Activated effector memory CD4-positive, alpha-beta T cell treated with anti-CD3 and anti-CD28 coated beads, Interleukin-2, amount 50 U/mL, for 16 hours (primary cell): ENCODE results near the gene SAMD15.
A peak's percentile ranks its signal among the peaks of the same experiment; 100 is the strongest.
"Not testable (repeated sequence)": the region's sequence is repeated elsewhere in the genome, so short reads cannot be mapped to it uniquely, and the experiment has no call there.

Experiments used
- DNase-seq: peaks from one replicate; pipeline ENCODE4 v3.0.0-alpha.2; 2020

The SAMD15 gene

DNA sequence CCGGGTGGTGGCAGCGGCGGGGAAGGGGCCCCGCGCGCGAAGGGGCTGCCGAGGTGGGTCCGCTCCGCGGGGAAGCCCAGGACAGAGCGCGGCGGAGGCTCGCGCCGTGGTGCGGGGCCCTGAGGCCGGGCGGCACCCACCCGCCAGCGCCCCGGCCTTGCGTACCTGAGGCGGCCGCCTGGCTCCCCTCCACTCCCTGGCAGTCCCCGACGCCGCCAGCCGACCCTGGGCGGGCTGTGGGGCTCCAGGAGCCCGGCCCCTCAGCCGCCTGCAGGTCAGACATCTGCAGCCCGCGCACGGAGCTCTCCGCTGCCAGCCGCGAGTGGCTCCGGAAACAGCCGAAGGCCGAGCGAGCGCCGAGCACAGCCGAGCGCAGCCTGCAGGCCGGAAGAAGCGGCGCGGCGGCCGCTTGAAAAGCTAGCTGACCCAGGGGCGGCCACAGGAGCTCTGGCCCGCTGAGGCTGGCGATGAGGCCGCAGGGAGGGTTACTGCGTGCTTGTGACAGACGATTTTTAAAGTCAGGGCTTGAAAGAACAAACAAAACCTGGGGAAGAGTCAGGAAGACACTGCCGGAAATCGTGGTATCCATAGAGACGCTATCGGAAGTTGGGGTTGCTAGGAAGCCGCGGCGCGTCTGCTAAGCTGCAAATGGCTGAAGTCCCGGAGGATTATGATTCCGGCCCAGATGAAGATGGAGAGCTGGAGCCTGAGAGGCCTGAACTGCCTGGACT is at the start of gene SAMD15, which contains the start of gene TMED8:
Gene SAMD15, plus strand, starts transcription at position 609 of the 731 bp plus-strand sequence. Its CDS starts 40 bp downstream, at position 649.
Gene TMED8, minus strand, starts transcription at position 324 of the 731 bp plus-strand sequence. Its CDS starts 41 bp downstream, at position 283.
- DNase-seq, result peak; percentile 94

DNA sequence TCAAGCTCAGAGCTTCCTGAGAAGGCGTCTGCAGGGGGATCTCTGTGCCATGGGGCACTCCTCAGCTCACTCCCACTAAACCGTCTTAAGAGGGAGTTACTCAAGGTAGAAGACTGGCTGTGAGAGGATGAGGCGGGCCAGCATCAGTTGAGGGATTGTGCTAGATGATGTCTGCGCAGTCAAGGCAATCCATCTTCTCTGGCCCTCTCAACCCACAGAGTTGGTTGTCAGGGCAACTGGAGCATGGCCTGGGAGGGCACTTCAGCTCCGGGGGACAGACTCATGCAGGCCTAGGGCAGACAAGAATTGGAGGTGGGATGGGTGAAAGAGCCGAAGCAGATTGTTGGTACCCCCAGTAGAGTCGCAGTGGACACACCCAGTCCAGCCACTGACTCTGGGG is 47.3 kb upstream of the SAMD15 start:
- DNase-seq, result no peak

DNA sequence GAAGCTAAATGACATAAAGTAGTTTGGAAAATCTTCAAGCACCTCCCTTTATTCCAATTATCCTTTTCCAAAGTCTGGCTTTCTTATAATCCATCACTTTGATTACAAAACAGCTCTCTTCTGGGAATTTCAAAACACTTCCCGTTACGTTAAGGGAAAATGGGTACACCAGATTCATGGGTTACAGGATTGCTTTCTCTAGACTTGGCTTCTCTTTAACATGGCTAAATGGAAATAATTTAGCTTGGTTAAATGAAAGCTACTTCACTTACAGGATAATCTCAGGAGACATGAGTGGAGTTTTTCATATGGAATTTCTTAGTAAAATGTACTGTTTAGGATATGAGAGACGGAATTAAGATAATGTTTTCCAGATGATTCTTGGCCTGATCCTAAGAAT is 41.6 kb upstream of the SAMD15 start:
- DNase-seq, result no peak

DNA sequence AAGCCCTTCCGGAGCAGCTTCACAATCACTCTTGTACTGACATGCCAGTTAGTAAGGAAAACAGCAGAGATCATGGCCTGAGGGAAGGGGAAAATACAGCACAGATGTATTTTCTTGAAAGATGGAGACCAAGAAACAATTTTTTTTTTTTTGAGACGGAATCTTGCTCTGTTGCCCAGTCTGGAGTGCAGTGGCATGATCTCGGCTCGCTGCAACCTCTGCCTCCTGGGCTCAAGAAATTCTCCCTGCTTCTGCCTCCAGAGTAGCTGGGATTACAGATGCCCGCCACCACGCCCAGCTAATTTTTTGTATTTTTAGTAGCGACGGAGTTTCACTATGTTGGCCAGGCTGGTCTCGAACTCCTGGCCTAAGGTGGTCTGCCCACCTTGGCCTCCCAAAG is 39.9 kb upstream of the SAMD15 start:
- not testable (repeated sequence) for DNase-seq

DNA sequence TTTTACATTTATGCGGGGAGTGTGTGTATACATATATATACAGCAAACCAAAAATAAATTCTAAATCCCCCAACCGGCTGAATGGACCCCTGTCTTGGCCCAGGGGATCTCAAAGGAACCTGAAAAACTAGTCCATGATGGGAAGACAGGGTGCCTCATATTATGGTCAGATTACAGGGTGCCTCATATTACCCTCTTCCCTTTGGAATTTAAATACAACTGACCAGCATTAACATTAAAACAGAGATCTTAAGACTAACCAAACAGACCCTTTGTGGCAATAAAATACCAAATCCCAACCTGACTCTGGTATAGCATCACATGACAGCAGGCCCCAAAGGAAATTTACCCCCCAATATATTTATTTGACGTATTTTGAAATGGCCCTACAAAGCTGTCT is 39.3 kb upstream of the SAMD15 start:
- no peak for DNase-seq

DNA sequence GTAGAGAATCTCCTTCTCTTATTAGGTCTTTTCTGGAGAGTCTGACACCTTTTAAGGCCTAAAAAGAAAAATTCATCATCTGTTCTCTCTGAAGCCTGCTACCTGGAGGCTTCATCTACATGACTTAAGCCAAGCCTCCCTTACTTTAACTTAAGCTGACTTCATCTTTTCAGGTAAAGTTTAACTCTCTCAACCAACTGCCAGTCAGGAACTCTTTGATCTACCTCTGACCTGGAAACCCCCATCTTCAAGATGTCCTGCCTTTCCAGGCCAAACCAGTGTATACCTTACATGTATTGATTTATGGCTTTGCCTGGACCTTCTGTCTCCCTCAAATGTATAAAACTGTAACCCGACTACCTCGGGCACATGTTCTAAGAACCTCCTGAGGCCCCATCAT is 38.9 kb upstream of the SAMD15 start:
- DNase-seq, result no peak

DNA sequence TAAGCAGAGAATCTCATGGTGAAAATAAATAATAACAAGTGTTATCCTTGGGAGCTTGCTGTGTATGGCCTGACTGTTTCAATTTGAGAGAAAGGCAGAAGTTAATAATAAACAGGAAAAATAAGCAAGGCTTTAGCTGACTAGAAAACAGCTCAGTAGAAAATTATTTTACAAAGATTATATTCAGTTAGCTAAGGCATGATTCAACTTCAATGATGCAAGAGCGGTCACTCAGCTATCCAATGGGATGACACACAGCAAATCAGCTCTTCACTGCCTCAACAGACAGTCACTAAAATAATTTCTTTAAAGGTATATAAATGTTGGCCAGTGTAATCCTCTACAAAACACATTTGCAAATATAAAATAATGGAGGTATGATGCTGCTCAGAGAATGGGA is 37.8 kb upstream of the SAMD15 start:
- DNase-seq, result no peak

DNA sequence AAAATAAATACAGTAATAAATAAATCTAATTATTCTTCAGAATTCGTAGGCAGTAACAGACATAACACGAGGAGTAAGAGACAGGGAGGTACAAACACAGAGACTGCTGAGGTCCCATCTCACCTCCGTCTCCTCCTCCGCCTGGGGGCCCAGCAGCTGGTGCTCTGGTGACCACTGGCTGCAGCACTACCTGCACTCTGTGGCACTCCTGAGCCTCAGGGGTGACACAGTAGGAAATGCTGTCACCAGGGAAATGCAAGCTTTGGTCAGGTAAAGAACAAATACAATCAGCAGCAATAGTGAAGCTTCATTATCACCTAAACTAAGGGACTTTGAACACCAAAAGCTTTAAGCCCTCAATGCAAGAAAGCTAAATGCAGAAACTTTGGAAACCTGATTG is 36.8 kb upstream of the SAMD15 start:
- no peak for DNase-seq

DNA sequence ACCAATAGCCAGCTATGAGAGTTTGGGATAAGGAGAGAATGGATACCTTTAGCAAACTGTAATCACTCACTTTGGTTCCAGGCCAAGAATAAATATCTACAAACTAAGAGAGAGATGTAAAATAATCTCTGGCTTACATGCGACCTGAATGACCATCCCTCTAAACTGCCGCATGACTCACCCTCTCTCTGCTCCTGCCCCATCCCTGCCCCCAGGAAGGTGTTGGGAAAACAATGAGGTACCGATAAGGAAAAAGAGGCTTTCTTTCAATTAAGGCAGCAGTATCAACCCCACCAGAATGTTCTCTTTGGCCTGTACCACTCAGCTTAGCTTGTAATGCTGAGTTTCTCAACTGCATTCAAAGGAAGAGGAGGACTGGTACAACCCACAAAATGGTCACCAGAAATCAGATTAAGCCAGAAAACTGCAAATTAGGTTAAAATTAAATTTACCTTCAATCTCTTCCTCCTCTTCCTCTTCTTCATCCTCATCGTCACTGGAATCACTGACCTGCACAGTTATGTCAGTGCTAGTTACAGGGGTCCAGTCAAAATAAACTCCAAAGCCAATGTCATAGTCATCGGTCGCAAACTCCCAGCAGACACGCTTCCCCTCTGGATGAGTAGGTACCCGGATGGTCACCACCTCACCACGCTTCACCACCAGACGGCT is 34.3 kb upstream of the SAMD15 start:
- no peak for DNase-seq

DNA sequence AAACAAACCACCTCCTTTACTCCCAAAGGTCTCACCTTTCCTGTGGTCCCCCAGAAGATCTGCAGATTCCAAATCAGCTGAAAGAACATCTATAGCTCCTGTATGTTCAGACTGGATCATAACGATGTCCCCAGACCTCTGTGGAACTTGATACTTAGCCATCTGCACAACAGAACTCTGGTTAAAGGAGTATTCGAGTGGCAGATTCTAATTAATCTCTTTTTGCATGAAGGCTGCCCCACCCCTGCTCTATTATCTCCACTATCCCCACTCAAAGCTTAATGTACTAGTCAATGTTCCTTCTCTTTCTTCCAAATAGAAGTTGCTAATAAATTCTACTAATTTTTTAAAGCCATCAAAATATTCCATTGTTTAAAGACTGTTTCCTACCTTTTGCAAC is 33.5 kb upstream of the SAMD15 start:
- no peak for DNase-seq

DNA sequence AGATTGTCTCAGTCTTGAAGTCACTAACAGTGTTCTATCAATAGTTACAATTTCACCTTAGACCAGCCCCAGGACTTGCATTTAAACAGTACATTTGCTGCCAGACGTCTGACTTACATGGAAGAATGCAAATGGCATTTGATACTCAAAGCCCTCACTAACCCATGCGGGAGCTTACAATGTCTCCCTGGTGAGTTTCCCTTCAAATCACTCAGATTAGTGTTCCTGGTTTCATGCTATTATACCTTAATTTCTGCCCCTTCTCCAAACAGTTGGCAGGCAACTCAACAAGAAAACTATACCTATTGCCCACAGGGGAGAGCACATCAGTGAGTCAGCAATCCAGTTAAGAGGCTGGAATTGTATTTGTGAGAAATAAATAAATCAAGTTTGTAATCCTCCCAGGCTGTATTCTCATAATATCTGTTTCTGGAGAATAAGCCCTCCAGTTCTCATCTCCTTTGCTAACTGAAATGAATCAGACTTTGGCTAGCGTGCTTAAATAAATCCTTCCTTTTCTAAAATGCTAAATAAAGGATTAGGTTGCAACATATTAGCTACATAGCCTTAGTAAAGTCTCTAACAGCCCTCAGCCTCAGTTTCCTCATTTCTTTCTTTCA is 32.7 kb upstream of the SAMD15 start:
- no peak for DNase-seq

DNA sequence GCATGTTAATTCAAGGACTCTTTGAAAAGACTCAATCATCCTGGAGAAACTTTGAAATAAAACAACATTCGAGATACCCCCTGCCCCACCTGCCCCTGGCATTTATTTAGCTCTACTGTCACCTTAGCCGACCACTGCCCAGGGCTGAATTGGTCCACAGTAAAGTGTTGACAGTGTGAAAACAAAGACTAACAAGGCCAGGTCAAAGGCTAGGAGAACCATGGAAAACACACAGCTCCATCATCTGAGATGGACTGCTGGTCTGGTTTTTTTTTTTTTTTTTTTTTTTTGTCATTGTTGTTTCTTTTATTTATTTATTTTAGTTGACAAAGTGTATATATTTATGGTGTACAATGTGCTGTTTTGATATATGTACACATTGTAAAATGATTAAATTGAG is 30.7 kb upstream of the SAMD15 start:
- no peak for DNase-seq

DNA sequence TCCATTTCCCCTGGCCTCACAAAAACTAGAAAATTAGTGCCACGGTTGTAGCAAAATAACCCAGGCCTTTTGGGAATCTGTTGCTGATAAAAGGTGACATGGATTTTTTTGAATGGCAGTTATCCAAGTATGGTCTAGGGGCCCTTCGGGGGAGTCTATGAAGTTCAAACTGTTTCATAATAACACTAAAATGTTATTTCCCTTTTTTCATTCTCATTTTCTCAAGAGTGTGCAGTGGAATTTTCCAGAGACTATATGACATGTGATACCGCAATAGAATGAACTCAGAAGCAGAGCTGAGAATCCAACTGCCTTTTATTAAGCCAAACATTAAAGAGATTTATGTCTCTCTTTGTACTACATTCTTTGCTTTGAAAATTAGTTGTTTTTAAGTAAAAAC is 29.4 kb upstream of the SAMD15 start:
- DNase-seq, result no peak

DNA sequence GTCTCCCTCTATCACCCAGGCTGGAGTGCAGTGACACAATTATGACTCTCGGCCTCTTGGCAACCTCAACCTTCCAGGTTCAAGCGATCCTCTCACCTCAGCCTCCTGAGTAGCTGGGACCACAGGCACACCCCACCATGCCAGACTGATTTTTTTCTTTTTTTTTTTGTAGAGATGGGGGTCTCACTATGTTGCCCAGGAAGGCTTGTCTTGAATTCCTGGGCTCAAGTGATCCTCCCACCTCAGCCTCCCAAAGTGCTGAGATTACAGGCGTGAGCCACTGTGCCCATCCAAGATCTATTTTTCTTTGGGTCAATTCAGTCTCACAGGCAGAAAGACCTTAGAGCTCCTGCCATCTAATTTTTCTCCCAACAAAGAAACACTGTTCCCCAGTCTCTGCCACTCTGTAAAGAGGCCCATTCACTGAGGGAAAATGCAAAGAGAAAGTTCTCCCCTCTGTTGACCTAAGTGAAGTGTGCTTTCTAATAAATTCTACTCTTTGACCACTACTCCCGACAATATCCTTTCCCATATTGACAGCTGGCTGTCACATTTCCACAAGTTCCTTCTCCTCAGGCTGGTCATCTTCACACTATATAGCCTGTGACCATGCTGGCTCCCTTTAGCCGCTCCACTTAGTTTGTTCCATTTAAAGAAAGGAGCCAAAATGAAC is 23.6 kb upstream of the SAMD15 start:
- DNase-seq, result no peak

DNA sequence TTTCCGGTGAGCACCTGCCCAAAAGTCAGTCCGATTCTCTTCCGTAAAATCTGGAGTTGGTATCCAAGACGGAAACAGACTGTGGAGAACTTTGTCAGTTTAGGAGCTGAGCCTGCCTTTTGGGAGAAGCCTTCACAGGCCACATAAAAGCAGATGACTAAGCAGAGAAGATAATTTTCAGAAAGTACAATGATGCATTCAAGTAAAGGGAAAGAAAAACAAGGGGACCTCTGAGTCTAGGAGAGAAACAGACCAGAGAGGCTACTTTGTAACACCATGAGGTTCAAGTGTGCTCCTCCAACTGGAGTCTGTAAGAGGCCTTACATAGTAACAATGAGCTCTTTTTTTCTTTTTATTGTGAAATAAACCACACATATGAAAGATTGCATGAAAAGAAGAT is 21.4 kb upstream of the SAMD15 start:
- no peak for DNase-seq

DNA sequence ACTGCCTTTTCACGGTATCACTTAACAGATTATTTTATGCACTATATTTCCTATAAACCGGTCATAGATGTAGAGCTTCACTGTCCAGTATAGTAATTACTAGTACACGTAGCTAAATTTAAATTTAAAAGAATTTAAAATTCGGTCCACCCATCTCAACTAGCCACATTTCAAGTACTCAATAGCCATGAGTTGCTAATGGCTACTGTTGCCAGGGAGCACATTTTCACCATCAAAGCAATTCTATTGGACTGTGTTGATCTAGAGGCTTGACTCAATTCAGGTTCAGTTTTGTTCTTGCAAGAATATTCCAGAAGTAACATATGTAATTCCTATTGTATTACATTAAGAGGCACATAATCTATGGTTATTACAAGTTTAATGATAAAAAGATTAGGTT is 20.3 kb upstream of the SAMD15 start:
- DNase-seq, result no peak

DNA sequence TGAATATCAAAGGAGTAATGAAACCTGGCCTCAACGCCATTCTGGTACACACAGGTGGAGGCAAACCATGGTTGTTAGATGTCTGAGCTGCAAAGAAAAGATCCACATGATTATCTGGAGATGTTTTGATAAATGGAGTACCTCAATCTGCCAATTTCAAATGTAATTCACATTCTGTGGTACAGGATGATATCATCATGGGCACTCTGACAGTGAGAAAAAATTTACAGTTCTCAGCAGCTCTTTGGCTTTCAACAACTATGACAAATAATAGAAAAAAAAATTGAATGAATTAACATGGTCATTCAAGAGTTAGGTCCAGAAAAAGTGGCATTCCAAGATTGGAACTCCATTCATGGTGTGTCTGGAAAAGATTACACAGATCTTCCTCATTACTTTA is 17.6 kb upstream of the SAMD15 start:
- no peak for DNase-seq

DNA sequence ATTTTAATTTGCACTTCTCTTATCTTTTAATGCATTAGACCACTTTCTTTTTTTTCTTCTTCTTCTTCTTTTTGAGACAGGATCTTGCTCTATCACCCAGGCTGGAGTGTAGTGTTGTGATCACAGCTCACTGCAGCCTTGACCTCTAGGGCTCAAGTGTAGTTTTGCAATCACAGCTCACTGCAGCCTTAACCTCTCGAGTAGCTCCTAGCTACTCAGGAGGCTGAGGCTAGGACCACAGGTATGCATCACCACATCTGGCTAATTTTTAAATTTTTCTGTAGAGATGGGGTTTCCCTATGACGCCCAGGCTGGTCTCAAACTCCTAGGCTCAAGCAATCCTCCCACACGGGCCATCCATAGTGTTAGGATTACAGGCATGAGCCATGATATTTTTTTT is 13.0 kb upstream of the SAMD15 start:
- no peak for DNase-seq

DNA sequence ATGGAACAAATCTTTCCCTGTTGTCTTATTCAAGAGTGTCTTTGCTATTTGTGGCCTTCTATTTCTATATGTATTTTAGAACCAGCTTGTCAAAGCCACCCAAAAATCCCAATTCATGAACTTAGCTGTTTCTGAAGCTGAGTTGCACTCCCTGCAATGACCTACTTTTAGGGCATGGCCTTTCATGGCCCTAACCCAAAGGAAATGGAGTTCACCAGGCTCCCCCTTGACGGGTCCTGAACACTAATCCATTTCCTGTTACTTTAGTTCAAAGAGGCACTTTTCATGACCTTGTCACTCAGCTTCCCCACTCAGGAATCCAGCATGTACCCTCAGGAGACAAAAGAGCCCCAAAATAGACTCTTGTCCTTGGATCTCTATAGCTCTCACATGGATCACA is 7.9 kb upstream of the SAMD15 start:
- DNase-seq, result no peak

DNA sequence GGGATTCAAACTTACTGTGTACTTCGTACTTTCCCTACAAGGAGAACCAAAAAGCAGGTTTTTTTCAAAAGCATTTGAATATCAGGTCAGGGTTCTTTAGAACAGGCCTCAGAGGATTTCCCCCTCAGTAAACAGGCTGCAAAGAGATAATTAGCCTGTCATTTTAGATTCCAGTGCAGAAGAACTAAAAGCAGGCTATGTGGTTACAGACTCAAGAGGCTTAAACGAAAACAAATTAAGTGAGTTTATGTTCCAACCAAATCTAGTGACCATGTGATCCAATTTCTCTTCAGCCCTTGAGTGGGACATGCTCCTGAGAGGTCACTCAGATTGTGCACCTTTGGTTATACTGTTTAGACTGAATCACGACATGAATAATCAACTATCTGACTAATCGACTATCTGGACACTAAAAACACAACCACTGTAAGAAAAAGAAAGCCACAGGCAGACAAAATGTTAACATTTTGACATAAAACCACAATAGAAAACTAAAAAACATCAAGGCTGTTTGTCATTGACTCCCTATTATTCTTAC is 4.8 kb upstream of the SAMD15 start:
- DNase-seq, result no peak

DNA sequence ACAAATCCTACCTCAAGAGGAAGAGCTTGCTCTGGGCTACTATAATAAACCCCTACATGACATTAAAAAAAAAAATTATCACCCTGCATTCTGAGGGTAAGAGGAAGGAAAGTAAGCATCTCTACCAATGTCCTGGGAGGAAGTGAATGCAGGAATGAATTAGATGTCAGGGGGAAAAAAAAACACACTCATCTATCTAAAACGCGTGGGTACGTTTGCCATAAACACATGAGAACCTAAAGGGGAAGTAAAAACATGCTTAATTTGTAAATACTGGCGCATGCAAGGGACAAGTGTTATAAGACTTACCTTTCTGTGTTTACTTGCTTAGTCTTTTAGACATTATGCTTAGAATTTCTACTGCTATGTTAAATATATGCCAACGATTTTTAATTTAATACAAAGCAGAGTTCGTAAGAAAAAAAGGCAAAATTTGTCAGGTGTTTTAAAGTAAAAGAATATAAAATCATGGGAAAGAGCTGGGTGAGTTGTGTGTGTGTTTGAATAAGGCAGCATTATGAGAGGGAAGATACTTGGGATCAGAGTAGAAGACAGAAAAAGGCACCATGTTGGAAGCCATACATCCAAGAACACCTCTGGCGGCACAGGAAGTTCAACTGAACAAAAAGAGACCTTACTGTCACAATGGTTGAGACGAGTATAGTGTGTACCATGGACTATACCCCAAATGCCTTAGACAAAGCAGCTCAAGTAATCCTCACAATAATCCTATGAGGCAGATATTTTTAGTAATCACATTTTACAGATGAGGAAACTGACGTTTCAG is 1.8 kb upstream of the SAMD15 start:
- DNase-seq, result no peak

DNA sequence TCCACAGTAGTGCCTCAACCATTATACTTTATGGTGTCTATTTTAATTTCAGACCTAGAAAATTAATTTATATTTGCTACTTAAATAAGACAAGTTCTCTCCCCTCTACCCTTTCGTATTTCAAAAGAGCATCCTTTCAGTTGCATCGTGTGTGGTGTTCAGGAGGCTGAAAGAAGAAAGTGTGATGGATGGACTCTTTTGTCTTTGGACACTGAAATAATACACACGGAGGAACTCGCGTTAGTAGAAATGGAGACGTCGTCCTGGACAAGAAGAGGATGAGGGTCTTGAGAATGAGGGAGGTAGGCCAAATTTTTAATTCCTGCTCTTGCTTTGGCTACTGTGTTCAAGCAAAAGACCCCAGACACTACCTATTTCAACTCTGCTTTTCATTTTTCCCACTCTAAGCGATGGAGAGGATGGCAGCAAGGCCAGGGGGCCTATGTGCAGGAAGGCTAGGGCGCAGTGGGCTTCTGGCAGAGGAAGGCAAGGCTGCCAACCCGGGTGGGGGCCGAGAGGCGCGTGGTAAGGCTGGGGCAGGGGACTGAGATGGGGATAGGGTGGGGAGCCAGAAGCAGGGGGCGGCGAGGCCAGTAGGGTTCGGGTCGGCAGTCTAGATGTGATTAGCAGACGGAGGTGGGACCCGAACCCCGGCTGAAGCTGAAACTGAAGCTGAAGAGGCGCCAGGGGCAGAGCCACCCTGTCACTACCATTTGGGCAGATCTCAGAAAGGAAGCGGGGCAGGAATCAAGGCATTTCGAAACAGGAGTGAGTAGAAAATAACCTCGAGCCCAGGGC is 1.0 kb upstream of the SAMD15 start:
- peak; percentile 71 for DNase-seq
